Natural killer cell treated with Interleukin-12 subunit alpha and Interleukin-12 subunit beta and Interleukin-15 and Interleukin-18, amount 100 ng/mL, for 72 hours (primary cell): Measurements from ENCODE around the gene SLC8A2. TPM values are rescaled to one million over a fixed set of nuclear protein-coding genes. Genes with fewer than 3 reads are reported as not detected.
A peak's percentile ranks its signal among the peaks of the same experiment; 100 is the strongest.
"Not testable (repeated sequence)": the region's sequence is repeated elsewhere in the genome, so short reads cannot be mapped to it uniquely, and the experiment has no call there.

ENCODE experiments used
- ATAC-seq, 2 donors: fragments of 150-1000 bp; cut with Tn5 transposase in 1 of 2; sonication (Bioruptor Pico), chemical (Tn5 transposase) in 1 of 2; 2 replicates each; pipeline ENCODE4 v1.10.0; 2021
- DNase-seq: peaks from one replicate; pipeline ENCODE4 v3.0.0; 2022; ENCODE audit warnings: low spot score
- H3K27ac Mint-ChIP-seq, 2 donors: 1 replicate in 1 of 2; 2 replicates in 1 of 2; pipeline ENCODE4 v1.8.0; 2022; ENCODE audit warnings: mixed read lengths in 2 of 2, mild to moderate bottlenecking in 1 of 2, moderate library complexity in 1 of 2
- H3K27me3 Mint-ChIP-seq, 2 donors: 1 replicate in 1 of 2; 2 replicates in 1 of 2; pipeline ENCODE4 v1.8.0; 2022; ENCODE audit warnings: mixed read lengths in 2 of 2
- H3K36me3 Mint-ChIP-seq: one replicate; pipeline ENCODE4 v1.8.0; 2022; ENCODE audit warnings: mixed read lengths
- H3K4me1 Mint-ChIP-seq, 2 donors: 1 replicate in 1 of 2; 2 replicates in 1 of 2; pipeline ENCODE4 v1.8.0; 2022; ENCODE audit warnings: low read depth in 2 of 2, mixed read lengths in 2 of 2, mild to moderate bottlenecking in 1 of 2
- H3K4me3 Mint-ChIP-seq: one replicate; pipeline ENCODE4 v1.8.0; 2022; ENCODE audit warnings: mixed read lengths
- H3K9me3 Mint-ChIP-seq: 2 replicates; pipeline ENCODE4 v1.8.0; 2022; ENCODE audit warnings: mixed read lengths
- total RNA-seq, 2 donors: library from RNA; stranded (reverse); gene quantifications; one replicate each; pipeline ENCODE4 v1.2.3, GENCODE V29; 2022

SLC8A2 gene
- total RNA-seq, 2 donors from 2014 or later: not detected

DNA sequence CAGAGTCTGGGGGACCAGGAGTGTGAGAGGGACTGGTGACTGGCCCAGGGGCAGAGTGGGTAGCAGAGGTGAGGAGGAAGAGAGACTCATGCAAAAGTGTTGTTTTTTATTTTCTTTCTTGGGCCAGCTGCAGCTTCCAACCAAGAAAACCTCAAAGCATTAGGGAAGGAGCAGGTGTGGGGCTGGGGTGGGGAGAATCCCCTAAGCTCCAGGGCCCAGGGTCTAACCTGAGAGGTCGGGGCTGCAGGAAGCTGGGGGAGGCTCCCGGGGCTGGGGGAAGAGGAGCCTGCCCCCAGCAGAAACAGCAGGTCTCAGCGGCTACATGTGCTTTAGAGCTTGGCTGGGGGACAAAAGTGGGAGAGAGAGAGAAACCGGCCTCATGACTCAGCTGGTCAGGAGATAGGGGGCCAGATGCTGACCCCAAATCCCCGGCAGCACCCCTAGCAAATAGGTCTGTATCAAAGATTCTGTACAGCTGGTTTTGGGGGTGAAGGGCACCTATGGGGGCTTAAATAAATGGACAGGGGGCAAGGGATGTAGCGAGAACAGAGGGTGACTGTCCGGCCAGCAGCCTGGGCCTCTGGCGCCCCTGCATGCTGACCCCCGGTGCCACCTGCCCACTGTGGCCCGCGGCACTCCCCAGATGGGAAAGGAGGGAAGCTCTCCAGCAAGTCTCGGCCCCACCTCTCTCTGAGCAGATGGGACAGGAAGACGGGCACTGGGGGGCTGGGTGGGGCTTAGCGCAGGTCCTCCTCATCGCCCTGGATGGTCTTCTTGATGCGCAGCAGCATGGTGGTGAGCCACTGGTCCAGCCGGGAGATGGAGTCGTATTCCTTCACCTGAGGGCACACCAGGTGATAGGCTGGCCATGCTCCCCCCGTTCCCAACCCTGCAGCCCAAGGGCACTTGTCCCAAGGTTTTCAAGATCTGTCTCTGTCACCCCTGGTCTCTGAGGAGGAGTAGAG, 16.1 kb upstream of the SLC8A2 start:
- Mint-ChIP-seq H3K27ac (peak overlapping the region in 1 of 2 donors; percentile 45), H3K36me3 (peaks cover 7% of the 10 kb centered on the region), H3K27me3 (no peaks in the 10 kb centered on the region), H3K4me3 (no peak overlapping the region), H3K9me3 (no peaks in the 10 kb centered on the region), H3K4me1 (peaks cover 23 to 24% of the 10 kb centered on the region in 2 donors)
- ATAC-seq (no peak), DNase-seq (no peak)

GRCh38 chr19:47486900-47487299, 15.2 kb upstream of the SLC8A2 start:
- H3K27me3 Mint-ChIP-seq: no peaks in the 10 kb centered on the region
- H3K4me3 Mint-ChIP-seq: no peak overlapping the region
- peak overlapping the region; percentile 23 to 45 for H3K27ac Mint-ChIP-seq
- peaks cover 23 to 24% of the 10 kb centered on the region in 2 donors for H3K4me1 Mint-ChIP-seq
- no peaks in the 10 kb centered on the region for H3K9me3 Mint-ChIP-seq
- H3K36me3 Mint-ChIP-seq: peaks cover 7% of the 10 kb centered on the region
- DNase-seq (no peak), ATAC-seq (no peak)

GRCh38 chr19:47486220-47486619, 14.5 kb upstream of the SLC8A2 start:
- H3K9me3 Mint-ChIP-seq, H3K27me3 Mint-ChIP-seq, H3K36me3 Mint-ChIP-seq, DNase-seq, ATAC-seq, H3K27ac Mint-ChIP-seq, H3K4me3 Mint-ChIP-seq: not testable (repeated sequence)
- H3K4me1 Mint-ChIP-seq: peaks cover 23 to 24% of the 10 kb centered on the region in 2 donors

GRCh38 chr19:47485210-47485609, 13.5 kb upstream of the SLC8A2 start:
- DNase-seq: no peak
- H3K4me1 Mint-ChIP-seq: peaks cover 20 to 29% of the 10 kb centered on the region in 2 donors
- no peak for ATAC-seq
- H3K27ac Mint-ChIP-seq: peak overlapping the region; percentile 92 to 96
- no peaks in the 10 kb centered on the region for H3K9me3 Mint-ChIP-seq
- H3K27me3 Mint-ChIP-seq: no peaks in the 10 kb centered on the region
- H3K36me3 Mint-ChIP-seq: peaks cover 5% of the 10 kb centered on the region
- peak overlapping the region; percentile 89 for H3K4me3 Mint-ChIP-seq

GRCh38 chr19:47483800-47484690, 12.4 kb upstream of the SLC8A2 start, which contains the start of gene KPTN:
KPTN (minus strand) TSS chr19:47484219; CDS start chr19:47484160, 59 bp downstream.
- Mint-ChIP-seq H3K27me3 (no peaks in the 10 kb centered on the region), H3K36me3 (no peaks in the 10 kb centered on the region), H3K9me3 (no peaks in the 10 kb centered on the region), H3K27ac (peak within 1 kb of the TSS; percentile 92 to 96), H3K4me3 (peak within 1 kb of the TSS; percentile 89), H3K4me1 (peaks cover 15 to 24% of the 10 kb centered on the region in 2 donors)
- DNase-seq (peak; percentile 92), ATAC-seq (peak; percentile 91 to 95)

- Mint-ChIP-seq H3K27me3 (peaks cover 0 to 2% of the 10 kb centered on the region in 2 donors), H3K36me3 (no peaks in the 10 kb centered on the region), H3K4me1 (peaks cover 15 to 24% of the 10 kb centered on the region in 2 donors), H3K27ac (peak overlapping the region in 1 of 2 donors; percentile 92), H3K4me3 (peak overlapping the region; percentile 89), H3K9me3 (no peaks in the 10 kb centered on the region)
- ATAC-seq (no peak), DNase-seq (no peak)
Observed at GRCh38 chr19:47483200-47483599, 11.5 kb upstream of the SLC8A2 start.

DNA sequence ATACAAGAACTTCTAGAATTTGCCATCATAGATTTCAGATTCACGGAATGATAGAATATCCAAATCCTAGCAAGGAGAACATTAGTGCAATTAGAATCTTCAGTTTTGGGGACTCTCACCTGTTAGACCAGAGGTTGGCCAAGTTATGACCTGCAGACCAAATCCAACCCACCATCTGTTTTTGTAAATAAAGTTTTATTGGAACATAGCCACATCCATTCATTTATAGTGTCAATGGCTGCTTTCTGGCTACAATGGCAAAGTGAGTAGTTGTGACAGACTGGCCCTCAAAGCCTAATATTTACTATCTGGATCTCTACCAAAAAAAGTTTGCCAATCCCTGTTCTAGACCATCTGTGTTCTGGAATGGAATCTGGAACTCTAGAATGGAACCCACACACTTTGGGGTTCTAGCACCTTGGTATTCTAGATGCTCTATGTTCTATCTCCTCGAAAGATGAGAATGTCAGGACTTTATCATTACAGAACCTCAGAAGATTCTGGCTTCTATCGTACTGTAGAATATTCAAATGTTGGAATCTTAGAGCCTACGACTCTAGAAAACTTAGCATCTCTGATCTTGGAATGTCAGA, 9.9 kb upstream of the SLC8A2 start:
- H3K36me3 Mint-ChIP-seq: no peaks in the 10 kb centered on the region

GRCh38 chr19:47480658-47481057, 9.0 kb upstream of the SLC8A2 start:
- Mint-ChIP-seq H3K27ac (no peak overlapping the region), H3K4me1 (peaks cover 14 to 23% of the 10 kb centered on the region in 2 donors), H3K36me3 (no peaks in the 10 kb centered on the region), H3K9me3 (no peaks in the 10 kb centered on the region), H3K27me3 (peaks cover 0 to 2% of the 10 kb centered on the region in 2 donors), H3K4me3 (no peak overlapping the region)
- ATAC-seq: no peak
- no peak for DNase-seq

More for the DNA sequence above, 9.9 kb upstream of the SLC8A2 start:
- no peak overlapping the region for H3K27ac Mint-ChIP-seq
- no peak for DNase-seq
- no peak for ATAC-seq
- no peaks in the 10 kb centered on the region for H3K9me3 Mint-ChIP-seq
- H3K27me3 Mint-ChIP-seq: peaks cover 0 to 2% of the 10 kb centered on the region in 2 donors
- H3K4me1 Mint-ChIP-seq: peaks cover 15 to 24% of the 10 kb centered on the region in 2 donors
- H3K4me3 Mint-ChIP-seq: no peak overlapping the region

- Mint-ChIP-seq H3K36me3 (no peaks in the 10 kb centered on the region), H3K27me3 (peaks cover 0 to 2% of the 10 kb centered on the region in 2 donors), H3K4me3 (no peak overlapping the region), H3K27ac (no peak overlapping the region), H3K4me1 (peaks cover 7 to 16% of the 10 kb centered on the region in 2 donors), H3K9me3 (no peaks in the 10 kb centered on the region)
- DNase-seq: no peak
- ATAC-seq: no peak
Observed at GRCh38 chr19:47479701-47480503, 8.2 kb upstream of the SLC8A2 start.

DNA sequence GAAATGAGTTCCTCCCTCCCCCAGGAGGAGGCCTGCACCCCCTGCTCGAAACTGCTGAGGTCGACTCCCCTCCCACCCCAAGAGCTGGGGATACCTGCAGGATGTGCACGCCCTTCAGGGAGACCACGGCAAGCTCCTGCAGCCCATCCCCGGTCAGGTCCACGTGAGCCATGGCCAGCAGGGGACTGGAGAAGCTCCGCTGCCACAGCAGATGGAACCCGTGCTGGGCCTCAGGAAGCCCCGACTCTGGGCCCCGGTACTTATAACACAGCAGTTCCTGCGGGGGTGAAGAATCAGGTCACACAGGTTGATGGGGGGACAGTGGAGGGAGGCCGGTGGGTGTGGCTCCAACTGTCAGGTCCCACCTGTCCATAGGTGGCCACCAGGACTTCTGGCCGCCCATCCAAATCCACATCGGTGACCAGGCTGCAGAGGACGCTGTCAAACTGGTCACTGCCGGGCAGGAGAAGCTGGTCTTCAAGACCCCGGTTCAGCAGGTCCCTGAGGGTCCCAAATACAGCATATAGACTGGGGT, 4.8 kb upstream of the SLC8A2 start:
- ATAC-seq: no peak
- DNase-seq: no peak
- peaks cover 0 to 8% of the 10 kb centered on the region in 2 donors for H3K4me1 Mint-ChIP-seq
- no peaks in the 10 kb centered on the region for H3K36me3 Mint-ChIP-seq
- H3K27ac Mint-ChIP-seq: no peak overlapping the region
- H3K9me3 Mint-ChIP-seq: no peaks in the 10 kb centered on the region
- H3K27me3 Mint-ChIP-seq: peaks cover under 1 to 5% of the 10 kb centered on the region in 2 donors
- no peak overlapping the region for H3K4me3 Mint-ChIP-seq

GRCh38 chr19:47475465-47475864, 3.8 kb upstream of the SLC8A2 start:
- peaks cover 11 to 12% of the 10 kb centered on the region in 2 donors for H3K27me3 Mint-ChIP-seq
- no peaks in the 10 kb centered on the region for H3K36me3 Mint-ChIP-seq
- DNase-seq (no peak), ATAC-seq (no peak)
- H3K4me1 Mint-ChIP-seq: peaks cover 5 to 11% of the 10 kb centered on the region in 2 donors
- no peak overlapping the region for H3K27ac Mint-ChIP-seq
- H3K4me3 Mint-ChIP-seq: no peak overlapping the region
- no peaks in the 10 kb centered on the region for H3K9me3 Mint-ChIP-seq

GRCh38 chr19:47473336-47473735, 1.6 kb upstream of the SLC8A2 start:
- peaks cover 5 to 11% of the 10 kb centered on the region in 2 donors for H3K4me1 Mint-ChIP-seq
- no peaks in the 10 kb centered on the region for H3K9me3 Mint-ChIP-seq
- no peaks in the 10 kb centered on the region for H3K36me3 Mint-ChIP-seq
- no peak for ATAC-seq
- H3K4me3 Mint-ChIP-seq: no peak overlapping the region
- no peak overlapping the region for H3K27ac Mint-ChIP-seq
- H3K27me3 Mint-ChIP-seq: peaks cover 20 to 21% of the 10 kb centered on the region in 2 donors
- no peak for DNase-seq
